Body of pancreas (tissue), 4 donors: ENCODE results near the gene RECQL5. TPM values are rescaled to one million over a fixed set of nuclear protein-coding genes. Genes with fewer than 3 reads are reported as not detected.
A peak's percentile ranks its signal among the peaks of the same experiment; 100 is the strongest.

Experiments
- ATAC-seq: fragments of 150-250 bp; one replicate; pipeline ENCODE4 v1.9.1; 2016
- DNase-seq, 4 donors: peaks; one replicate each; pipeline ENCODE4 v3.0.0-alpha.2; 2019
- H3K27ac ChIP-seq, 4 donors: fragments of 200-600 bp; sonication (generic); 1 replicate in 3 of 4; 2 replicates in 1 of 4; pipeline versions ENCODE4 v1.5.1 to v1.6.1; 2016 to 2019; ENCODE audit warnings: mild to moderate bottlenecking in 1 of 4, mixed read lengths in 1 of 4, moderate library complexity in 1 of 4
- H3K27me3 ChIP-seq, 2 donors: fragments of 200-600 bp; sonication (generic); one replicate each; pipeline ENCODE4 v1.6.0; 2016; ENCODE audit warnings: mild to moderate bottlenecking in 1 of 2
- H3K36me3 ChIP-seq, 2 donors: fragments of 200-600 bp; sonication (generic); replicated peaks in 1 of 2; 2 replicates each; pipeline ENCODE4 v1.5.1; 2016; ENCODE audit warnings: low read depth in 2 of 2; ENCODE audit not compliant: insufficient read depth in 1 of 2
- H3K4me1 ChIP-seq: fragments of 200-600 bp; sonication (generic); one replicate; pipeline ENCODE4 v1.6.0; 2016
- H3K4me3 ChIP-seq, 2 donors: fragments of 200-600 bp; sonication (generic); 1 replicate in 1 of 2; 2 replicates in 1 of 2; pipeline ENCODE4 v1.5.1; 2016 to 2019
- H3K9me3 ChIP-seq, 3 donors: fragments of 200-600 bp; sonication (generic); 1 replicate in 2 of 3; 2 replicates in 1 of 3; pipeline ENCODE4 v1.5.1; 2016
- CTCF ChIP-seq, 7 experiments: fragments of 450-650 bp in 4 of 7; fragments of 200-600 bp in 3 of 7; sonication (generic) in 3 of 7; IDR thresholded peaks; one replicate each; pipeline ENCODE4 v1.5.1; 2016 to 2019; ENCODE audit warnings: antibody characterized with exemption in 7 of 7
- POLR2A ChIP-seq, 3 donors: fragments of 450-650 bp; IDR thresholded peaks; one replicate each; pipeline ENCODE4 v1.6.1; 2016; ENCODE audit warnings: antibody characterized with exemption in 3 of 3, mild to moderate bottlenecking in 2 of 3
- WGBS, 2 donors: methylation state at CpG; one replicate each; pipeline ENCODE4 v1.1.5; 2017; 5-methylcytosine and 5-hydroxymethylcytosine counted together
- intact Hi-C: fragments of 100-400 bp; cut with DNase I; formaldehyde crosslinking; loops from one replicate; pipeline ENCODE4 v1.15.1; 2023
- total RNA-seq, 2 donors: library from RNA; depleted of rRNA; stranded (reverse); fragments of >200 nt; gene quantifications; one replicate each; pipeline ENCODE4 v1.1.0, GENCODE V29; 2016

RECQL5 gene
- total RNA-seq, 2 donors from 2014 or later = 8.6 to 38.6 TPM

- ATAC-seq (no peak), DNase-seq (no peak)
- intact Hi-C loops = no loop called here
- no peak overlapping the region for H3K4me3 ChIP-seq
- H3K27me3 ChIP-seq = no peaks in the 10 kb centered on the region
- no peaks in the 10 kb centered on the region for H3K9me3 ChIP-seq
- peaks cover 87% of the 10 kb centered on the region for H3K4me1 ChIP-seq
- H3K27ac ChIP-seq = peak overlapping the region; percentile 27 to 86 (median 79)
- 55 to 76% methylated on average over 3 to 14 of the region's 14 CpGs for WGBS, 2 donors
- peaks cover 0 to 3% of the 10 kb centered on the region in 2 donors for H3K36me3 ChIP-seq
- TF ChIP-seq CTCF (IDR thresholded peaks at IDR 0.05) (no peak), POLR2A (IDR thresholded peaks at IDR 0.05) (no peak)
These were observed 27.6 kb upstream of the RECQL5 start for GRCh38 chr17:75694536-75694935.

- Histone ChIP-seq H3K9me3 (no peaks in the 10 kb centered on the region), H3K27ac (peak overlapping the region; percentile 27 to 86 (median 79)), H3K4me3 (no peak overlapping the region), H3K27me3 (no peaks in the 10 kb centered on the region), H3K36me3 (peaks cover 0 to 3% of the 10 kb centered on the region in 2 donors), H3K4me1 (peaks cover 81% of the 10 kb centered on the region)
- 54 to 65% methylated on average over 14 to 19 of the region's 19 CpGs for WGBS, 2 donors
- TF ChIP-seq POLR2A (IDR thresholded peaks at IDR 0.05) (peak in 1 of 3 donors; percentile 38), CTCF (IDR thresholded peaks at IDR 0.05) (peak in 2 of 7 experiments; percentile 9 to 22)
- DNase-seq = peak; percentile 57 to 81 (median 73)
- ATAC-seq = peak; percentile 18
- intact Hi-C loops = no loop called here
These were observed 26.8 kb upstream of the RECQL5 start for GRCh38 chr17:75693500-75694481.

DNA sequence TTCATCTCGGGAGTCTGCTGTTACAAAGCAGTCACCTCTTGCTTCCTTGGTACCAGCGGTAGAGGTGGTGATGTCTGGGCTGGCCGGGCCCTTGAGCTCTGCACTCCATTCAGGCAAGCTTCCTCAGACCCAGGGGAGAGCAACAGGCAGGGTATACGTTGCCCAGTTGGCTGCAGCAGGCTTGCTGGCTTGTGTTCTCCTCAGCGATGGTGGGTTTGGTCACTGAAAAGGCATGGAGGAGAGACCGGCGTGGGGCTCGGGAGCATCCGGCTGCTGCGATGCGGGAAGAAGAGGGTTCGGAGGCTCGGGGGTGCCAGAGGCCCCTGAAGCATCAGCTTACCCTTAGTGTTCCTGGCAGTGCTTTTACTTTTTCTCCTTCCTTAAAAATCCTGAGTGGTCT is 26.0 kb upstream of the RECQL5 start:
- intact Hi-C loops = no loop called here
- Histone ChIP-seq H3K9me3 (no peaks in the 10 kb centered on the region), H3K27me3 (no peaks in the 10 kb centered on the region), H3K4me1 (peaks cover 74% of the 10 kb centered on the region), H3K27ac (peak overlapping the region in 3 of 4 donors; percentile 74 to 86 (median 84)), H3K4me3 (no peak overlapping the region), H3K36me3 (peaks cover 0 to 3% of the 10 kb centered on the region in 2 donors)
- no peak for TF ChIP-seq POLR2A (IDR thresholded peaks at IDR 0.05)
- 87 to 91% methylated on average over 13 of the region's 13 CpGs for WGBS, 2 donors
- no peak for ATAC-seq
- DNase-seq = no peak

DNA sequence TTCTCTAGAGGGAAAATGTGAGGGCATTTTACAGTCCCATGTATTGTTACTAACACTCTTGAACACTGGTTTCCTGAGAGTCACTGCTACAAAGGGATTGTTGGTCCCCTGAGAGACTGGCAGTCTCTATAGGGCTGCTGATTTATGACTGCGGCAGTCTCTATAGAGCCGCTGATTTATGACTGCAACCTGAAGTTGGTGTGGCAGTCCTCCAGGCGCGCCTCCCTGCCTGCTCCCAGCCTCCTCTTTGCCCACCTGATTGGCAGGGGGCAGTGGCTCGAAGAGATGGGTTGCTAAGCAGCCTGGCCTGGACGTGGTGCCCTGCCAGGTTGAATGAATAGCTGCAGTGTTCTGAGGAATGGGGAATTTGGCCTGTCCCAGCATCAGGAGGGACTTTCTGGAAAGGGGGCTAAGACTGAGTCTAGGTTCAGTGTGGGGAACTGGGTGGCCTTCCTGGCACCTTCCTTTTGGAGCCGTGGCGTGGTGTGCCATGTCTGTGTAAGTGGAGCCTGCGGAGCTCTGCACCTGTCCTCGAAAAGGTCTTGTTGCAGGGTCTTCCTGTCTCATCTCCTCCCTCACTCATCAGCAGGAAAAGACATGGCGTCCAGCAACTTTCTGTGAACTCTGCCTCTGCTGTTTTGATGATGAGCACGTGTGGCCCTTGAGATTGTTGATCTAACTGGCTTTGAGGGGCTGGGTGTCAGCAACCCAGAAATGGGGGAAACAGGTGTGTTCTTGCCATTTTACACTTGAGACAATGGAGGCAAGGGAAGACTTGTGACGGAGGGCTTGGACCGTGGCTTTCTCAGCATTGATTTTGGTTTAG is 25.1 kb upstream of the RECQL5 start:
- H3K36me3 ChIP-seq = peaks cover 0 to 3% of the 10 kb centered on the region in 2 donors
- H3K27me3 ChIP-seq = no peaks in the 10 kb centered on the region
- no peak overlapping the region for H3K4me3 ChIP-seq
- H3K27ac ChIP-seq = peak overlapping the region; percentile 53 to 86 (median 79)
- peak; percentile 82 for ATAC-seq
- peaks cover 67% of the 10 kb centered on the region for H3K4me1 ChIP-seq
- 70 to 72% methylated on average over 9 to 14 of the region's 14 CpGs for WGBS, 2 donors
- TF ChIP-seq CTCF (IDR thresholded peaks at IDR 0.05) = no peak
- TF ChIP-seq POLR2A (IDR thresholded peaks at IDR 0.05) = peak in 2 of 3 donors; percentile 19 to 37
- intact Hi-C loops = no loop called here
- peak; percentile 65 to 86 (median 78) for DNase-seq
- H3K9me3 ChIP-seq = no peaks in the 10 kb centered on the region

DNA sequence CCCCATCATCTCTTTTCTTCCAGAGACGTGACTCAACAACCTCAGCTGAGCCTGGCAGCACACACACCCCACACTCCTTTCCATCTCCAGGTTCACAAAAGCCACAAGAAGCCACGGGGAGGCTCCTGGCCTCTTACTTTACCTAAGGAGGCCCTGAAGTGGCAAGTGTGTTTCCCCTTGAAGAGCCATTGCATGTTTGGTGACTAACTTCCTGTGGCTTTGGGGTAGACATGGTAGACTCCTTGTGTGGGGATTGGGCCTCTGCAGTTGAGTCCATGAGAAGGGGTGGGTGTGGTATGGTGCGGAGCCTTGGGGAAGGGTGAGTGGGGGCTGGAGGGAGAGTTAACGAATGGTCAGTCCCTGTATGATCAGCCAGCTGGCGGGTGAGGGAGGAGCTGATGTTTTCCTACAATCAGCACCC is 24.4 kb upstream of the RECQL5 start:
- no peak overlapping the region for H3K4me3 ChIP-seq
- no peak for ATAC-seq
- peak overlapping the region in 3 of 4 donors; percentile 38 to 86 (median 84) for H3K27ac ChIP-seq
- intact Hi-C loops = no loop called here
- TF ChIP-seq POLR2A (IDR thresholded peaks at IDR 0.05) = no peak
- TF ChIP-seq CTCF (IDR thresholded peaks at IDR 0.05) = no peak
- no peak for DNase-seq
- H3K4me1 ChIP-seq = peaks cover 66% of the 10 kb centered on the region
- 65 to 87% methylated on average over 5 of the region's 5 CpGs for WGBS, 2 donors
- peaks cover 0 to 3% of the 10 kb centered on the region in 2 donors for H3K36me3 ChIP-seq
- no peaks in the 10 kb centered on the region for H3K9me3 ChIP-seq
- H3K27me3 ChIP-seq = no peaks in the 10 kb centered on the region
